ENCODE measurements around the gene LURAP1L.

DNA sequence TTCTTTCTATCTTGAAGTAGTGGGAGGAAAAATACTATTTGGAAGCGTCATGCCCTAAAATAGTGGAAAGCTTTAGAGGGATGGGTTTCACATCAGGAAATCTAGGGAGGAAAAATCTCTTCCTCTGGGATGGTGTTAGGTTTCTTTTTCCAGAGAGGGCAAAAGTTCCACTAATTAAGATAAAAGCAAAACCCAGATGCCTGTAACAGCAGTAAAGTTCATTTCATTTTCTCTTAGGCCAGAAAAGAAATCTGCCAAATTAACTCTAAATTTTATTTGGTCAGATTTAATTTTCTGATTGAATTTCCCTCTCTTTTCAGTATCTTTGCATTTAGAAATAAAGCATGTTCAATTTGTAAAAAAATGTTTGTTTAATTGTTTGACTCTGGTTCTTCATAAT is 88.8 kb downstream of the LURAP1L start:
- TF ChIP-seq, protein P1, sequence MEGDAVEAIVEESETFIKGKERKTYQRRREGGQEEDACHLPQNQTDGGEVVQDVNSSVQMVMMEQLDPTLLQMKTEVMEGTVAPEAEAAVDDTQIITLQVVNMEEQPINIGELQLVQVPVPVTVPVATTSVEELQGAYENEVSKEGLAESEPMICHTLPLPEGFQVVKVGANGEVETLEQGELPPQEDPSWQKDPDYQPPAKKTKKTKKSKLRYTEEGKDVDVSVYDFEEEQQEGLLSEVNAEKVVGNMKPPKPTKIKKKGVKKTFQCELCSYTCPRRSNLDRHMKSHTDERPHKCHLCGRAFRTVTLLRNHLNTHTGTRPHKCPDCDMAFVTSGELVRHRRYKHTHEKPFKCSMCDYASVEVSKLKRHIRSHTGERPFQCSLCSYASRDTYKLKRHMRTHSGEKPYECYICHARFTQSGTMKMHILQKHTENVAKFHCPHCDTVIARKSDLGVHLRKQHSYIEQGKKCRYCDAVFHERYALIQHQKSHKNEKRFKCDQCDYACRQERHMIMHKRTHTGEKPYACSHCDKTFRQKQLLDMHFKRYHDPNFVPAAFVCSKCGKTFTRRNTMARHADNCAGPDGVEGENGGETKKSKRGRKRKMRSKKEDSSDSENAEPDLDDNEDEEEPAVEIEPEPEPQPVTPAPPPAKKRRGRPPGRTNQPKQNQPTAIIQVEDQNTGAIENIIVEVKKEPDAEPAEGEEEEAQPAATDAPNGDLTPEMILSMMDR (conservative IDR thresholded peaks at IDR 0.05 in 1 of 2, IDR thresholded peaks at IDR 0.05 in 1 of 2; ENCODE audit: low read depth in 1 of 2, low read length in 2 of 2) = no peak
- TF ChIP-seq EZH2 (IDR thresholded peaks at IDR 0.05; ENCODE audit: low read length, missing control alignments) = no peak
